ENCODE data around the gene MMP20.

The MMP20 gene

DNA sequence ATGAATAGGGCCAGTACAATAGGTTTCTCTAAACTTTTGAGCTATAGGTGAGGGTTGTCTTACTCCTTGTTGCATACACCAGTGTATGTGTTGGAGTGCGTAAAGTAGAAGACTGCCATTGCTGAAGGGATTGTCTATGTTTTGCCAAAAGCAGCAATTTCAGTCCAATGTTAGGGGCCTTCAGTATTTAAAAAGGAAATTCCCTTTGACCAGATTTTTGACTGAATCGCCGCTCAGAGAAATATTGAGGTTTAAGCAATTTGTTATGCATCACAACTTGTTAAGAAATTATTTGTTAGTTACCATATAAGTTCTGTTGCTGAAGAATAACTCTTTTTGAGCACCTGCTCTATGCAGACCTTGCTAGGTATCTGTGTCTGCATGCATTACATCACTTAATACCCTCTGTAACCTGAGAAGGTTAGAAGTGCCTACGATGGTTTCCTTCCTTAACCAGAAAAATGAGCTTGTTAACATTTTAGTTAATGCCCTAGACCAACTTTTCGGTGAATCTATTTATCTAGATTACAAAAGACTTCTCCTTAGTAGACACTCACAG lies 33.9 kb downstream of the MMP20 start:
- DNase-seq, result no peak

DNA sequence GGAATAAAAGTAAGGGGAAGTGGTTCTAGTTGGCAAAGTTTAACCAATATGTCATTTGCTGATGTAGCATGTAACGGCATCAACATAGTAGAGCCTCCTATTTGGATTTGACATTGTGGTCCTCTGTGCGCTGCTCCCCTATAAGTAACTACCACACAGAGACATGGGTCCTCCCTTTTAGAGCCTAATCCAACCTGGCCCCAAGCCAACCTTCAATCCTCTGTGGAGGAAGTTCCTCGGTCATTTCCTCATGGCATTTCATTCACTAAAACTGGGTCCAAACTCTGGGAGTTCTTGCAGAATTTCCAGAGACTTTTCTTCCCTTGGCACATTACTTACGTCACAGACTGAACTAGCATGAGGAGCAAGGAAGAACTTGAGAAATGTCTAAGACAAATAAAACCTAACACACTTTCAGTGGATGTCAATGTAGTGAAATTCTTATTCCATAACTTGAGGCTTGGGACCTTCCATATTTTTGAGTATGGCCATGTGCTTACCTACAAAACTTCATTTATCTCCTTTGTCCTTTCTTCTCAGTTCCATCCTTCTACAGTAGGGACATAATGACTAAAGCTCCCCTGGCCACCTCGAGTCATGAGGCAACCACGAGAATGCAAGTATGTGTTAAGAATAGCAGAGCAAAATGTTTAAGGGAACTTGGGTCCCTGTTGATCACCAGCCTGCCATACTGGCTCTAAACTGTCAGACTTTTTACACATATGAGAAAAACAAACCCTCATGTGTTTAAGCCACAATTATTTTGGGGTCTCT lies 34.7 kb downstream of the MMP20 start:
- no peak for DNase-seq

DNA sequence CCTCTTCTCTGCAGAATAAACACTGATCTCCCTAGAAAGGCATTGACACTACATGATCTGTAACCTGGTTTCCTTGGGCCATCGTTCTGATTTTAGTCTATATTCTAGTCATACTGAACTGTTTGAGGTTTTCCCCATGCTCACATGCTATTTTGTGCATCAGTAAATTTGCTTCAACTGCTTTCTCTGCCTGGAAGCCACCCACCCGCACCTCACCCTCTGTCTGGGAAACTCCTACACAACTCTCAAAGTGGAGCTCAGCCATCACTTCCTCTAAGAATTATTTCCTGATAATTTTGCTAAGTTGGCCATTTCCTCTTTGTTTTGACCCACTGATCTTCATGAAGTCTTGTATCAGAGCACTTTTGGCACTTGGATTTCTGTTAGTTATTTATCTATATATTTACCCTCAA lies 36.1 kb downstream of the MMP20 start:
- DNase-seq, result no peak

DNA sequence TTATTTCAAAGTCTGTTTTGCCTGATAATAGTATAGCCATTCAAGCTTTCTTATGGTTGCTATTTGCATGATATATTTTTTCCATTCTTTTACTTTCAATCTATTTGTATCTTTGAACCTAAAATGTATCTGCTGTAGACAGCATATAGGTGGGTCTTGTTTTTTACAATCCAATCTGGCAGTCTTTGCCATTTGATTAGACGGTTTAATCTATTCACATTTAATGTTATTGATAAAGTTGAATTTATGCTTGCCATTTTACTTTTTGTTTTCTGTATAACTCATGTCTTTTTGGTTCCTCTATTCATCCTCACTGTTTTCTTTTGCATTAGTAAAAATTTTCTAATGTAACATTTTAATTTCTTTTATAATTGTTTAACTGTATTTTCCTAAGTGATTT lies 37.4 kb downstream of the MMP20 start:
- no peak for DNase-seq

DNA sequence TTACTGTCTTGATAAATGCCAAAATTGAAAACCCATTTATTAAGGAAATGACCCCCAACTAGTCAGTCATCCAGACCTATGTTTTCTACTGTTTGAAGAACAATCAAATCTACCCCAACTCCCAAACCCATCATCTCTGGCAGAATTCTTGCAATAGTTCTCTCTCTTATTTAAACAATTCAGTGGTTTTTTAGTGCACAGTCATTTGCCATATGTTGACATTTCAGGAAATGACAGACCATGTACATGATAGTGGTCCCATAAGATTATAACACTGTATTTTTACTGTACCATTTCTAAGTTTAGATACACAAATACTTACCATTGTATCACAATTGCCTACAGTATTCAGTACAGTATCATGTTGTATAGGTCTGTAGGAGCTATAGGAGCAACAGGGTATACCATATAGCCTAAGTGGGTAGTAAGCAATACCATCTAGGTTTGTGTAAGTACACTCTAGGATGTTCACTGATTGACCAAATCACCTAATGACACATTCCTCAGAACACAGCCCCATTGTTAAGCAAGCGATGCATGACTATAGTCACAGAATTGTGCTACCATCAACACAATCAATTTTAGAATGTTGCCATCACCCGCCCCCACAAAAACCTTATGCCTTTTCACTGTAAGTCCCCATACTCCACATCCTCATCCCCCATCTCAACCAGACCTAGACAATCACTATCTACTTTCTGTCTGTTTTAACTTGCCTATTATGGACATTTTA lies 41.8 kb downstream of the MMP20 start:
- DNase-seq, result no peak

DNA sequence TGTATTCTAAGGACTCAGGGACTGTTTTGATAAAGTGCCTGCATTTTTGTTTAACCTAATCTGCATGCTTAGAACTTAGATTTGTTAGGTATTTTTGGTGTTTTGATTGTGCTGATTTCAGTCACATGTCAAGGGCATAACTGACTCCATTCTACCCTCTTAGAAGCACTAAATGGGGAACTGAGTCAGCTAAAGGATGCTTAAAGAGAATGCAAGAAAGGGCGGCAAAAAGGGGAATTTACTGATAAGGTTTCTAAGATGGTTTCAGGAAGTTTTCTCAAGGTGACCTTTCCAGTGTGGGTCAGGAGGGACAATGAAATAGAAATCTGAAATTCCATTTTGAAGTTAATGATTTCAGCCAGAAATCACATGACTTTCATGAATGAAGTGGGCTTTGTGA lies 43.0 kb downstream of the MMP20 start:
- no peak for DNase-seq

DNA sequence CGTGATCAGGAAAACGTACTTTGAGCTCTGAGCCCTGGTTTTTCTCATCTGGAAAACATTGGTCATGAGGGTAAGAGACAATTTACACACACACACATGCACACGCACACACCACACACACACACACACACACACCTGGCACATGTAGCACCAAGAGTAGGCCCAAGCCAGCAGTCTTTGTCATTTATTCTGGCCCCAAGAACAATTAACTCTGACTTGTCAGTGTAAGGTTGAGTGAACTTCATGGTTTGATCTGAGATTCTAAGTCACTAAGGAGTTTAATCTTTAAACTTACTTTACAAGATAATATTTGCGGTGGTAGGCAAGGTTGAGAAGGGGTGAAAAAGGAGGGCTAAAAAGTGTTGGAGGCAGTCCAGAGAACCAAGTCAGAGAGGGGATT lies 44.1 kb downstream of the MMP20 start:
- no peak for DNase-seq

DNA sequence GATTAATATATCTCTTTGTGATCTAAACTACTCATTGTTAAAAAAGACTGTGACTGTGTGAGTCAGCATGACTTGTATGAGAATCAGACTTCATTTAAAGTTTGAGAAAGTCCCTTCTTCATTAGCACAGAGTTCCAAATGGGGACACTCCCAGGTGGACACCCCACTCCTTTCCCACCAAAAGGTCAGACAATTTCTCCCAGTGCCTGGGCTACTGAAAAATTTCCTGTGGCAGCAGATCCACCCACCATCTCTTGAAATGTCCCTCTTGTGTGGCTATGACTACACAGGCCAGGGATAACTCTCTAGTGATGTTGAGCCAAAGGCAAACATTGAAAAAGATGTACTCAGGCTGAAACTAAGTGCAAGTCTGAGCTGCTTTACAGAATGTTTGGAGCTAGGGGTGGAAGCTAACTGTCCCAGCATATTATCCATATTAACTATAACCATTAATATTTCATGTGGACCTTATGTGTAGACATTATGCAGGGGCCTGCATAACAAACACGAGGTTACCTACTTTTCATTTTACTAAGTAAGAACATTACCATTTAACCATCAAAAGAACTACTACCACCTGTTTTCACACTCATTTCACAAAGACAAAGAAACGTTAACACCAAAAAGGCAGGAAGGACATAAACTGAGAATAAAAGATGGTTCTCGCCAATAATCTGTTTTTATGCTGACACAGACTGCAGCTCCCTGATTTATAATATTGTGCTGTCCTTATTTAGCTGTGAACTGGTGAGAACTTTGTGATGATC lies 44.8 kb downstream of the MMP20 start:
- DNase-seq, result no peak

DNA sequence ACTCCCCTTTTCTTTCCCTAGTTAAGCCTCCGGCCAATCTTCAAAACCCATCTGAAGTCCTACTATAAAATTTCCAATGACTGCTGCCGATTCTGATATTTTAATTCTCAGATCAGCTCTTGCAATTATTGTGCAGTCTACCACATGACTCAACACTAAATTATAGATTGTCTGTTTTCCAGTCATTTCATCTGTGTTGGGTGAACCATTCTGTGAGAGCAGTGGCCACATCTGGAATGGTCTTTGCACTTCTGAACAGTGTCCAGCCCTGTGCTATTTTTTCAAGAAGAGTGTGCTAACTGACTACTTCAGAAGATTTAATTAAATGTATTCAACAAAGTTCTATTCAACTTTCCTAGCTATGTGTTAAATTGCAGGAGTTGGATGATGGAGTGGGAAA lies 47.4 kb downstream of the MMP20 start:
- DNase-seq, result no peak

DNA sequence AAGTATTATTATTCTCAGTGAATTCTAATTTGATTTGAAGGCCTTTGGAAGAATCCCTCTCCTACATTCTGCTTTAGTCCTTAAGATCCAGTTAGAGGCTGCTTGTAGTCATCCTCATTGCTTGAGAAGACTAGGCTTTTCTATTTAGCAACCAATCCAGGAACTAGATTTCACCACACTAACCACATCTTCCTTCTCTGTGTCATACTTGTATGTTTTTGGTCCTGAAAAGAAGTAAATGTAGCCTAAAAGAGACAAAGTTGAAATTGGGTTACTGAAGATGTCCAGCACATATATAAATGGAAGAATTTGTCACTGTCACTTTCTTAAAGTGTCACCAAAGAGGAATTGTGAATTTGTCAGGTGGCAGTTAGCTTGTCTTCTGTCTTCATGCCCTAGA lies 48.0 kb downstream of the MMP20 start:
- no peak for DNase-seq

DNA sequence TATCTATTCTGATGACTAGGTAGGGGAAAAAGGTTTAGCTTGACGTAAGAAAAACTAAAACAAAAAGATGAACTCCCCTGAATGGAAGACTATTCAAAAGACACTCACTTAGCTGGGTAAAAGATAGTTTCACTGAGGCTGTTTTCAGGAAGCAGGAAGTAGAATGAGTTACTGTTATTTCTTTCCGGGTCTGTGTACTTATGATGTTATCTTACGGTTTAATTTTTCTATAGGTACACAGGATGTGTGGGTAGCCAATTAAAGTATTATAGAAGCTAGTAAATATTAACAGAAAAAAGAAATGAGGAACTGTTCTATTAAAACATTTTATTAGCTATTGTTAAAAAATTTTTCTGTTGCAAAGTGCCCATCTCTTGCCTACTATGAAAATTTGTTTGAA lies 48.8 kb downstream of the MMP20 start:
- DNase-seq, result no peak

DNA sequence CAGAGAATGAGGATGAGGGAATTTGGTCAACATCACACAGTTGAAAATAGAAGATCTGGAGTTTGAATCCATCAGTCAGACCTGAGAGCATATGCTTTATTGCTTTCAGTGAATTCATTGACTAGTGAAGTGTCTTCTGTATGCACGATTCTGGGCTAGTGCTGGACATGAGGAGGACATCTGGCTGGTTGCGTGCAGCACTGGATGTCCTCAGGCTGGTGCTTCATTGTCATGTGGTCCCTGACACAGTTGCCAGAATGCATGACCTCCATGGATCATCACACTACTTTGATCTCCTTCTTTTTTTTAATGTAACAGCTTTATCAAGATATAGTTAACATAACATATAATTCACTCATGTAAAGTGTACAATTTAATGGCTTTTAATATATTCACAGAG lies 50.1 kb downstream of the MMP20 start:
- no peak for DNase-seq

DNA sequence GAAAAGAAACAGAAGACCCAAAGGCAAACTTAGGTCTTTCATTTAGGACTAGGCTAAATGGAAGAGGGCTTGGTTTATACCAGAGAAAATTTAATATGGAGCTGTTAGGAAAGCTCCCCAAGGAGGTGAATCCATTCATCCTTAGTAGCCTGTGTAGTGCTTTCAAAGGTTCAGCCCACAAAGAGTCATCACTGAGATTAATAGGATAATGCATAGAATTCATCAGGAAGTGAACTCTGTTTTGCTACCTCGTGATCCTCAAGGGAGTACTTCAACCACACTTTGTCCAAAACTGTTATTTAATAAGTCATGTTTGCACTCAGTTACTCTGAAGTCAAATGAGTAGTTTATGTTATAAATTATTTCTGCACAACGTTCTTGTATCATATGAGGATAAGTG lies 51.3 kb downstream of the MMP20 start:
- DNase-seq, result no peak

DNA sequence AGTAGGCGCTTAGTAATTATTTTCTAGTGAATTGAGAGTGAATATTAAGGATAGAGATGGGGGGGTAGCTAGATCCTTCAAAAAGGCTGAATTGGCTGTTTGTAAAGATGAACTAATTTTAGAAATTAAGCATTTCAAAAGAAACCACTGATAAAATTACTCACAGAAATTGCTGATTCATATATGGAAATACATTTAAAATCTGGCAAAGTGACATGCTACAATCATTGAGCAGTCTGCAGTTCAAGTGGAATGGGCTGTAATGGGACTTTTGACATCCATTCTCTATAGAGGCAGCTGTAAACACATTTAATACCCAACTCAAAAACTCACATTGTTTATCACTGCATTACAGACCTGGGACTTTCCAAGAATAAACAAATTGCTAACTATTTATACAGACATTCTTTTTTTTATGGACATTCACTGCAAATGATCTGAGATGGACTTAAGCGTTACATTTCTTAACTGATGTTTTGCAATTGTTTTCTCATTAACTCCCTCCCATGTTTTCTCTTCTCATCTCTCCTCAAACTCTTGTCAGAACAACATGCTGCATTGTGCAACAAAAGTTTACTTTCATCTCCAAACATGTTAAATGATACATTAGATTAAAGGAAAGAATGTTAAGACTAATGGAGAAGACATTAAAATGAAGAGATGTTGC lies 52.4 kb downstream of the MMP20 start:
- DNase-seq, result no peak

DNA sequence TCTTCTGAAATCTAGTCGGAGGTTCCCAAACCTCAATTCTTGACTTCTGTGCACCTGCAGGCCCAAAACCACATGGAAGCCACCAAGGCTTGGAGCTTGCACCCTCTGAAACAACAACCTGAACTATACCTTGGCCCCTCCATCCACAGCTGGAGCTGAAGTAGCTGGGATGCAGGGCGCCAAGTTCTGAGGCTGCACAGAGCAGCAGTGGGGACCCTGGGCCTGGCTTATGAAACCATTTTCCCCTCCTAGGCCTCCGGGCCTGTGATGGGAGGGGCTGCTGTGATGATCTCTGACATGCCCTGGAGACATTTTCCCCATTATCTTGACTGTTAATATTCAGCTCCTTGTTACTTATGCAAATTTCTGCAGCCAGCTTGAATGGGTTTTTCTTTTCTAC lies 56.3 kb downstream of the MMP20 start:
- no peak for DNase-seq

DNA sequence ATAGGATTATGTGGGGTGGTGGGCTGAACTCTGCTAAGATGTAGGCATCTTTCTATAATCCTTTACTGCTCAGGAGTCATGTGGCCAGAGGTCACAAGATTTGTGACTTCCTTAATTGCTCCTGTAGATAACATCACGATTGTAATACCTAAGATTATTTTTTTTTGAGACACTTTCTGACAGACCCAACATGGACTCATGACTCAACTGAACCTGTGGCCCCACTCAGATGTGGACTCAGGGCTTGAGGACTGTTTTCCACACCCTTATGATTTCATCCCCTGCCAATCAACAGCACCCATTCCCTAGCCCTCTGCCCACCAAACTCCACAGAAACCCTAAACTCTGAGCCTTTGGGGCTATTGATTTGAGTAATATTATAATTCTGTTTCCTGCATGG lies 59.0 kb downstream of the MMP20 start:
- no peak for DNase-seq

DNA sequence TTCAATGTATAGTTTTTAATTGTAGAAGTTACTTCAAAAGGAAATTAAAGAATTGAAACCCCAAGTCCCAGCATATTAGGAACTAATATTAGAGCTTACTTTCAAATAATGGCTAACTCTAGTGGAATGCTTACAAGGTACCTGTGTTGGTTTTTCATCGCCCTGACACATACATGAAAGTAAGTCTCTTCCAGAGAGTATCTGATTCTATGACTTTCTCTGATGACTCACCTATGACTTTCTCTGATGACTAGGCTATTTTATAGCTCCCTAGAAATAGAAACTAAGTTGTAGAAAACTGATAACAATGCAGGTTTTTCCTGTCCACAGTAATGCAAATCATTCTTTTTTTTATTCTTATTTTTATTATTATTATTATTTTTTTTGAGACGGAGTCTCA lies 61.0 kb downstream of the MMP20 start:
- DNase-seq, result no peak

DNA sequence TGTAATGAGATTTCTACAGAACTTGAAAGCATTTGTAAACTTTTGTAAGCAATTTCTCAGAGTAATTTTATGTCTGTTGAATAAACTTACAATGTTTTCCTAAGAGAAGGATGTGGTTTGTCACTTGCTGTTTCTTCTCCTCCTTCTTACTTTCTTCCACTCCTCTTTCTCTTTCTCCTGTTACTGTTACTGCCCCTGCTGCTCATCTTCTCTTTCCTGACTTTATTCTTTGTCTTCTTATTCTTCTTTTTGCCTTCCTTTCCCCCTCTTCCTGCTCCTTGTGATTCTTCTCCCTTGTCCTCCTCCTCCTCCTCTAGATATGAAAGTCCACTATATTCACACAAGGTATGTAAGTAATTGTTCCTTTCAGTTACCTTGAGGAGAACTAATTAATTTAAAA lies 63.5 kb downstream of the MMP20 start:
- DNase-seq, result no peak

DNA sequence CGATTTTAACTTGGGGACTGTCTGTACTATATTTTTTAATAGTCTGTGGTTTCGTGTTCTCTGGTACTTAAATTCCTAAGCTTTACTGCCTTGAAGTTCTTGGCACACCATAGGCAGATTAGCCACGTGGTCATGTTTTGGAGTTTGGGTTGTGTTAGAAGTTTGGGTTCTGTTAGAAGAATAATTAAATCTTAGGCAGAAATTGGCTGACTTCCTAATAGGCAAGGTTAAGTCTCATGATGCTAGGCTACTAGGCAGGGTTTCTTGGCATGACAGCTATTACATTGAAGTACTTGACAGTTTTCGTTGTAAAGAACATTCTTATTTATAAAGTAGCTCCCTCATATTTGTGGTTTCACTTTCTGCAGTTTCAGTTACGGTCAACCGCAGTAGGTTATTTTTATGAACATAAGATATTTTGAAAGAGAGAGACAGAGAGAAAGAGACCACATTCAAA lies 64.5 kb downstream of the MMP20 start:
- peak; percentile 49 for DNase-seq

DNA sequence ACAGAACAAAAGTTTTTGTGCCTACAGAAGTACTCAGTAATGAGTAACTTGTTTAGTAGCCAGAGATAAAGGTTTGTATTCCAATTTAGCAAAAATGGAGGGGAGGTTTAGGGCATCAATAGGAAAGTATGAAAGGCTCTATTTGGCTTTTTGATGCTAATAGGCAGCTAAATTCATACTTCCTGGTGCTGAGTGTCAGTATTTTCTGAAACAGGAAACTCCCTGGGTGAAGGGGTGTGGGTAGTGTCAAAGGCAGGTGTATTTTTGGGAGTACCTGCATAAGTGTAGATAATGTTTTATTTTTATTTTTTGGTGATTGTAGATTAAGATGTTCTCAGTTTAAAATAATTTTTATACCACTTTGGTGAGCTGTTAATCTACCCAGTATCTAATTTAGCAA lies 65.3 kb downstream of the MMP20 start:
- DNase-seq, result no peak

DNA sequence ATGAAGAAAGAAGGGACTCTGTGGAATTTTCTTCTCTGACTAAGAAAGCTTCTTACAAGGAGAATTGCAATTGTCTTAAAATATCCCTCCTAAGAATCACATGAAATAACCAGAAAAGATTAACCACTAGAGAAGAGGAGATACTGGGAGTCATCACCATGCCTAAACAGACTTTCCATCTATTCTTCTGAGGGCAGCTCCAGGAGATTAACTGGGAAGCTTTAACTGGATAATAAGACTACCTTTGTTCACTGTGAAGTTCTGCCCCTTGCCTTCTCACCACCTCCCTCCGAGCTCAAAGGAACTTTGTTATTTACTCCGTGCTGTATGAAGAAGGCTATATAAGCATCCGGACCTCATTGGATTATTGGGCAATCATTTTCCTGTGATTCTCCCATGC lies 70.0 kb downstream of the MMP20 start:
- no peak for DNase-seq

DNA sequence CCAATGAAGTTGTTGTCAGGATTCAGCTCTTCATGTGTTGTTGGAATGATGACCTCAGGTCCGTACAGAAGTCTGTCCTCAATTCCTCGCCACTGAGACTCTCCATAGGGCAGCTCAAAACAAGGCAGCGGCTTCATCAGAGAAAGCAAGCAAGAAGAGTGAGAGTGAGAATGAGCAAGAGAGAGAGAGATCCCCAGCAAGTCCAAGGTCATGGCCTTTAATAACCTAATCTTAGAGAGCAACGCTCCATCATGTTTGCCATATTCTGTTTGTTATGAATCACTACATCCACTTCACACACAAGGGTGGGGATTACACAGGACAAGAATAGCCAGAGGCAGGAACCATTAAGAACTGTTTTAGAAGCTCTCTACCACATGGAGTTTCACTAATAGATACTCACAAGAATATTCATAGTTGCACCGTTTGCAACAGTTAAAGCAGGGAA lies 71.3 kb downstream of the MMP20 start:
- DNase-seq, result no peak

All from midbrain (tissue), 1 donor.